Body of pancreas (tissue), 4 donors: Measurements from ENCODE around the gene ABCC4.

Experiments used
- CTCF ChIP-seq, 7 experiments: fragments of 450-650 bp in 4 of 7; fragments of 200-600 bp in 3 of 7; sonication (generic) in 3 of 7; IDR thresholded peaks; one replicate each; pipeline ENCODE4 v1.5.1; 2016 to 2019; ENCODE audit warnings: antibody characterized with exemption in 7 of 7
- POLR2A ChIP-seq, 3 donors: fragments of 450-650 bp; IDR thresholded peaks; one replicate each; pipeline ENCODE4 v1.6.1; 2016; ENCODE audit warnings: antibody characterized with exemption in 3 of 3, mild to moderate bottlenecking in 2 of 3

GRCh38 chr13:95191821-95192563 lies 109.3 kb downstream of the ABCC4 start:
- TF ChIP-seq CTCF (IDR thresholded peaks at IDR 0.05) (peak; percentile 56 to 76 (median 72)), POLR2A (IDR thresholded peaks at IDR 0.05) (no peak)
